Activated CD8-positive, alpha-beta T cell treated with anti-CD3 and anti-CD28 coated beads, Interleukin-2, amount 10 ng/mL, durations not matched to agents 7 days and 5 days (primary cell): Measurements from ENCODE around the gene OPRPN. TPM values are rescaled to one million over a fixed set of nuclear protein-coding genes. Genes with fewer than 3 reads are reported as not detected.

Experiments used
- ATAC-seq: fragments of 150-1000 bp; cut with Tn5 transposase; one replicate; pipeline ENCODE4 v1.10.0; 2021; ENCODE audit warnings: moderate library complexity
- CTCF ChIA-PET: fragments of 350-600 bp; sonication (Branson Sonifier 250); formaldehyde crosslinking; loops from one replicate; lab custom pipeline; 2021; ENCODE audit warnings: antibody characterized with exemption; lab: Charles Lee
- POLR2A ChIA-PET: fragments of 350-600 bp; sonication (Branson Sonifier 250); formaldehyde crosslinking; loops from one replicate; lab custom pipeline; 2021; ENCODE audit warnings: antibody characterized with exemption; lab: Charles Lee
- DNase-seq: peaks from one replicate; pipeline ENCODE4 v3.0.0-alpha.2; 2020
- H3K27ac Mint-ChIP-seq: one replicate; pipeline ENCODE4 v1.8.0; 2021; ENCODE audit warnings: mild to moderate bottlenecking, mixed read lengths
- H3K27me3 Mint-ChIP-seq: one replicate; pipeline ENCODE4 v1.8.0; 2021; ENCODE audit warnings: low read depth, mixed read lengths
- H3K36me3 Mint-ChIP-seq: one replicate; pipeline ENCODE4 v1.8.0; 2021; ENCODE audit warnings: low read depth, mixed read lengths
- H3K4me1 Mint-ChIP-seq: one replicate; pipeline ENCODE4 v1.8.0; 2021; ENCODE audit warnings: low read depth, mixed read lengths
- H3K4me3 Mint-ChIP-seq: one replicate; pipeline ENCODE4 v1.8.0; 2021; ENCODE audit warnings: mild to moderate bottlenecking, mixed read lengths
- H3K9me3 Mint-ChIP-seq: one replicate; pipeline ENCODE4 v1.8.0; 2022; ENCODE audit warnings: mixed read lengths; ENCODE audit not compliant: insufficient read depth
- total RNA-seq, 2 experiments: library from RNA; stranded (reverse); gene quantifications; one replicate each; pipeline ENCODE4 v1.2.3, GENCODE V29; 2021

The OPRPN gene
- total RNA-seq, 2 experiments from 2014 or later, result not detected

- Mint-ChIP-seq H3K4me1 (no peaks in the 10 kb centered on the region), H3K27me3 (no peaks in the 10 kb centered on the region), H3K4me3 (no peak overlapping the region), H3K27ac (no peak overlapping the region), H3K36me3 (no peaks in the 10 kb centered on the region), H3K9me3 (no peaks in the 10 kb centered on the region)
- POLR2A ChIA-PET, result no interaction called here
- CTCF ChIA-PET, result no interaction called here
- DNase-seq, result no peak
- no peak for ATAC-seq
These were observed 1.6 kb downstream of the OPRPN start for GRCh38 chr4:70399319-70399718.

GRCh38 chr4:70402762-70403161 lies 5.0 kb downstream of the OPRPN start:
- Mint-ChIP-seq H3K36me3 (no peaks in the 10 kb centered on the region), H3K27me3 (no peaks in the 10 kb centered on the region), H3K27ac (no peak overlapping the region), H3K4me3 (no peak overlapping the region), H3K9me3 (no peaks in the 10 kb centered on the region), H3K4me1 (no peaks in the 10 kb centered on the region)
- POLR2A ChIA-PET, result no interaction called here
- CTCF ChIA-PET, result no interaction called here
- ATAC-seq (no peak), DNase-seq (no peak)

- Mint-ChIP-seq H3K4me1 (no peaks in the 10 kb centered on the region), H3K27ac (no peak overlapping the region), H3K4me3 (no peak overlapping the region), H3K36me3 (no peaks in the 10 kb centered on the region), H3K9me3 (no peaks in the 10 kb centered on the region), H3K27me3 (no peaks in the 10 kb centered on the region)
- ATAC-seq, result no peak
- POLR2A ChIA-PET, result no interaction called here
- CTCF ChIA-PET, result no interaction called here
- no peak for DNase-seq
These were observed 8.0 kb downstream of the OPRPN start for GRCh38 chr4:70405765-70406164.

GRCh38 chr4:70425306-70425705 lies 27.6 kb downstream of the OPRPN start:
- CTCF ChIA-PET, result no interaction called here
- no peaks in the 10 kb centered on the region for H3K27me3 Mint-ChIP-seq
- no peaks in the 10 kb centered on the region for H3K36me3 Mint-ChIP-seq
- H3K9me3 Mint-ChIP-seq, result no peaks in the 10 kb centered on the region
- H3K27ac Mint-ChIP-seq, result no peak overlapping the region
- no peak overlapping the region for H3K4me3 Mint-ChIP-seq
- ATAC-seq, result no peak
- H3K4me1 Mint-ChIP-seq, result no peaks in the 10 kb centered on the region
- POLR2A ChIA-PET, result no interaction called here
- DNase-seq, result no peak

- no peaks in the 10 kb centered on the region for H3K36me3 Mint-ChIP-seq
- ChIA-PET POLR2A (no interaction called here), CTCF (no interaction called here)
- no peaks in the 10 kb centered on the region for H3K4me1 Mint-ChIP-seq
- no peaks in the 10 kb centered on the region for H3K27me3 Mint-ChIP-seq
- DNase-seq (no peak), ATAC-seq (no peak)
- no peaks in the 10 kb centered on the region for H3K9me3 Mint-ChIP-seq
- no peak overlapping the region for H3K27ac Mint-ChIP-seq
- no peak overlapping the region for H3K4me3 Mint-ChIP-seq
These were observed 29.0 kb downstream of the OPRPN start for GRCh38 chr4:70426789-70427188.

- POLR2A ChIA-PET, result no interaction called here
- Mint-ChIP-seq H3K4me3 (no peak overlapping the region), H3K27me3 (no peaks in the 10 kb centered on the region), H3K9me3 (no peaks in the 10 kb centered on the region), H3K27ac (no peak overlapping the region), H3K4me1 (no peaks in the 10 kb centered on the region), H3K36me3 (no peaks in the 10 kb centered on the region)
- CTCF ChIA-PET, result no interaction called here
- no peak for ATAC-seq
- no peak for DNase-seq
These were observed 39.5 kb downstream of the OPRPN start for GRCh38 chr4:70437197-70437596.

GRCh38 chr4:70442474-70442873 lies 44.7 kb downstream of the OPRPN start:
- Mint-ChIP-seq H3K36me3 (no peaks in the 10 kb centered on the region), H3K9me3 (no peaks in the 10 kb centered on the region), H3K27me3 (no peaks in the 10 kb centered on the region), H3K27ac (no peak overlapping the region), H3K4me1 (no peaks in the 10 kb centered on the region), H3K4me3 (no peak overlapping the region)
- no peak for DNase-seq
- ChIA-PET CTCF (no interaction called here), POLR2A (no interaction called here)
- no peak for ATAC-seq

- no peaks in the 10 kb centered on the region for H3K27me3 Mint-ChIP-seq
- no peaks in the 10 kb centered on the region for H3K4me1 Mint-ChIP-seq
- no peak overlapping the region for H3K4me3 Mint-ChIP-seq
- ATAC-seq (no peak), DNase-seq (no peak)
- H3K27ac Mint-ChIP-seq, result no peak overlapping the region
- POLR2A ChIA-PET, result no interaction called here
- H3K36me3 Mint-ChIP-seq, result no peaks in the 10 kb centered on the region
- no peaks in the 10 kb centered on the region for H3K9me3 Mint-ChIP-seq
- CTCF ChIA-PET, result no interaction called here
These were observed 45.6 kb downstream of the OPRPN start for GRCh38 chr4:70443329-70443728.

- ATAC-seq, result no peak
- DNase-seq, result no peak
- Mint-ChIP-seq H3K36me3 (no peaks in the 10 kb centered on the region), H3K27ac (no peak overlapping the region), H3K27me3 (no peaks in the 10 kb centered on the region), H3K4me3 (no peak overlapping the region), H3K9me3 (no peaks in the 10 kb centered on the region), H3K4me1 (no peaks in the 10 kb centered on the region)
- ChIA-PET CTCF (no interaction called here), POLR2A (no interaction called here)
These were observed 51.5 kb downstream of the OPRPN start for GRCh38 chr4:70449220-70449619.

- DNase-seq (no peak), ATAC-seq (no peak)
- Mint-ChIP-seq H3K9me3 (no peaks in the 10 kb centered on the region), H3K27ac (no peak overlapping the region), H3K27me3 (no peaks in the 10 kb centered on the region), H3K4me1 (no peaks in the 10 kb centered on the region), H3K36me3 (no peaks in the 10 kb centered on the region), H3K4me3 (no peak overlapping the region)
- POLR2A ChIA-PET, result no interaction called here
- CTCF ChIA-PET, result no interaction called here
These were observed 55.2 kb downstream of the OPRPN start for GRCh38 chr4:70452946-70453345.

Other genes with a start within 250 kb of the OPRPN start
- gene PRR27, start 243.7 kb upstream of the OPRPN start, total RNA-seq, result not detected
- not detected for gene ODAM, start 202.2 kb upstream of the OPRPN start, total RNA-seq
- gene FDCSP, start 171.8 kb upstream of the OPRPN start, total RNA-seq, result not detected
- not detected for gene CSN3, start 155.3 kb upstream of the OPRPN start, total RNA-seq
- gene CABS1, start 63.0 kb upstream of the OPRPN start, total RNA-seq, result not detected
- not detected for gene SMR3A, start 37.2 kb upstream of the OPRPN start, total RNA-seq
- not detected for gene SMR3B, start 14.8 kb upstream of the OPRPN start, total RNA-seq
- gene MUC7, start 74.3 kb downstream of the OPRPN start, total RNA-seq, result not detected
- gene AMTN, start 120.6 kb downstream of the OPRPN start, total RNA-seq, result not detected
- not detected for gene AMBN, start 194.3 kb downstream of the OPRPN start, total RNA-seq
- not detected for gene ENAM, start 230.8 kb downstream of the OPRPN start, total RNA-seq